ENCODE results near the gene SSR2.

DNA sequence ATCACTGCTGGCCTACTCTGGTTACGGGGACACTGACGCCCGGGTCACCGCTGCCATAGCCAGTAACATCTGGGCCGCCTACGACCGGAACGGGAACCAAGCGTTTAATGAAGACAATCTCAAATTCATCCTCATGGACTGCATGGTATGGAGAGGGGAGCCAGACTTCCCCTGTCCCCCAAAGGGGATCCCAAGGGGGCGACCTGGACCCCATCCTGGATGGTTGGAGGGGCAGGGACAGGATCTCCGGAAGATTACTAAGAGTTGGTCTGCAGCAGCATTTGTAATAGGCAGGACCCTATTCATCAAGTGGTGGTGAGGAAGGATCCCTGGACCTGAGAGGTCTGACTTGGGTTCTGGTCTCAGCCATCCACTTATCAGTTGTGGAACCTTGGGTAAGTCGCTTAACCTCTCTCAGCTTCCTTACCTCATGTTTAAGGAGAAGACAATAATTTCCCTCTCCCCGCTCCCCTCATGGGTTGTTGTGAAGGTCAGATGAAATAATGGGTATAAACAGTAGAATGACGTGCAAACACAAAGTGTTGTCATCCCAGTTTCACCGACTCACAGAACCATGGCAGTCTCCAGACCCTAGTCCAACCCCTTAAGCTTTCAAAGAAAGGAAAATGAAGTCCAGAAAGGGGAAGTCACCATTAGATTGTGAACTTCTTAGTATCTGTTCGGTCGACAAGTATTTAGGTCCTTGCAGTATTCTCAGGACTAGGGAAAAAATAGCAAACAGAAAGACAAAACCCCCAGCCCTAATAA lies 34.7 kb upstream of the SSR2 start:
- TF ChIP-seq, protein P1, sequence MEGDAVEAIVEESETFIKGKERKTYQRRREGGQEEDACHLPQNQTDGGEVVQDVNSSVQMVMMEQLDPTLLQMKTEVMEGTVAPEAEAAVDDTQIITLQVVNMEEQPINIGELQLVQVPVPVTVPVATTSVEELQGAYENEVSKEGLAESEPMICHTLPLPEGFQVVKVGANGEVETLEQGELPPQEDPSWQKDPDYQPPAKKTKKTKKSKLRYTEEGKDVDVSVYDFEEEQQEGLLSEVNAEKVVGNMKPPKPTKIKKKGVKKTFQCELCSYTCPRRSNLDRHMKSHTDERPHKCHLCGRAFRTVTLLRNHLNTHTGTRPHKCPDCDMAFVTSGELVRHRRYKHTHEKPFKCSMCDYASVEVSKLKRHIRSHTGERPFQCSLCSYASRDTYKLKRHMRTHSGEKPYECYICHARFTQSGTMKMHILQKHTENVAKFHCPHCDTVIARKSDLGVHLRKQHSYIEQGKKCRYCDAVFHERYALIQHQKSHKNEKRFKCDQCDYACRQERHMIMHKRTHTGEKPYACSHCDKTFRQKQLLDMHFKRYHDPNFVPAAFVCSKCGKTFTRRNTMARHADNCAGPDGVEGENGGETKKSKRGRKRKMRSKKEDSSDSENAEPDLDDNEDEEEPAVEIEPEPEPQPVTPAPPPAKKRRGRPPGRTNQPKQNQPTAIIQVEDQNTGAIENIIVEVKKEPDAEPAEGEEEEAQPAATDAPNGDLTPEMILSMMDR (IDR thresholded peaks at IDR 0.05) = no peak
- no peak for TF ChIP-seq POLR2A (IDR thresholded peaks at IDR 0.05)

Data from uterus (tissue), 2 donors.